GM12891 (cell line): ENCODE results near the gene GLDN.

ENCODE experiments used
- PAX5 ChIP-seq: IDR thresholded peaks from 2 replicates; pipeline ENCODE4 v1.6.1; 2011; ENCODE audit warnings: low read length, moderate library complexity, mild to moderate bottlenecking; ENCODE audit not compliant: insufficient read depth, severe bottlenecking
- POLR2A ChIP-seq: IDR thresholded peaks from 2 replicates; pipeline ENCODE4 v1.6.1; 2011; ENCODE audit warnings: low read depth, low read length, control low read depth
- POLR2AphosphoS5 ChIP-seq: IDR thresholded peaks from 2 replicates; pipeline ENCODE4 v1.6.1; 2011; ENCODE audit warnings: low read depth, low read length, control low read depth
- SPI1 ChIP-seq: IDR thresholded peaks from 2 replicates; pipeline ENCODE4 v1.6.1; 2011; ENCODE audit warnings: low read depth, low read length, control low read depth
- TAF1 ChIP-seq: IDR thresholded peaks from 2 replicates; pipeline ENCODE4 v1.6.1; 2011; ENCODE audit warnings: low read depth, low read length, control low read depth

- TF ChIP-seq POLR2AphosphoS5 (no peak), TAF1 (no peak), SPI1 (no peak), POLR2A (no peak), PAX5 (no peak)
These were observed 14.7 kb downstream of the GLDN start for GRCh38 chr15:51356147-51356546.
